Measurements from ENCODE around the gene LAMTOR4. TPM values are rescaled to one million over a fixed set of nuclear protein-coding genes. Genes with fewer than 3 reads are reported as not detected.

The LAMTOR4 gene
- polyA plus RNA-seq, 1 donor from 2014 or later, result 333 TPM

- no peak overlapping the region for H3K4me3 ChIP-seq (ENCODE audit: low read length)
- H3K9me2 ChIP-seq (ENCODE audit: insufficient read depth, low read length), result no peaks in the 10 kb centered on the region
- H3K27me3 ChIP-seq (ENCODE audit: insufficient read depth, low read depth, low read length), result no peaks in the 10 kb centered on the region
- no peak for TF ChIP-seq RAD21 (conservative IDR thresholded peaks at IDR 0.05)
- TF ChIP-seq TAF1 (IDR thresholded peaks at IDR 0.05; ENCODE audit: low read depth), result no peak
- TF ChIP-seq CTCF (IDR thresholded peaks at IDR 0.05; ENCODE audit: poor library complexity, severe bottlenecking), result no peak
- TF ChIP-seq MXI1 (conservative IDR thresholded peaks at IDR 0.05; ENCODE audit: poor library complexity, severe bottlenecking), result no peak
- no peak for TF ChIP-seq EP300 (conservative IDR thresholded peaks at IDR 0.05; ENCODE audit: poor library complexity, severe bottlenecking)
- TF ChIP-seq EZH2 (IDR thresholded peaks at IDR 0.05; ENCODE audit: borderline replicate concordance, insufficient read depth, low read length, poor library complexity, severe bottlenecking), result no peak
- no peak for TF ChIP-seq SMC3 (conservative IDR thresholded peaks at IDR 0.05; ENCODE audit: poor library complexity)
- no peak for TF ChIP-seq REST (IDR thresholded peaks at IDR 0.05; ENCODE audit: borderline replicate concordance)
- TF ChIP-seq POLR2AphosphoS5 (IDR thresholded peaks at IDR 0.05), result no peak
- no peak overlapping the region for H3K9ac ChIP-seq (ENCODE audit: low read length)
- no peak overlapping the region for H3K4me2 ChIP-seq (ENCODE audit: low read length)
- H2AFZ ChIP-seq (ENCODE audit: low read depth, low read length), result no peak overlapping the region
- H3K27ac ChIP-seq (ENCODE audit: low read length), result no peak overlapping the region
- no peaks in the 10 kb centered on the region for H3K79me2 ChIP-seq (replicated peaks; ENCODE audit: insufficient read depth, low read length)
- H4K20me1 ChIP-seq (ENCODE audit: insufficient read depth), result no peaks in the 10 kb centered on the region
- H3K9me3 ChIP-seq (ENCODE audit: low read length), result no peaks in the 10 kb centered on the region
- H3K36me3 ChIP-seq (ENCODE audit: insufficient read depth, low read length), result no peaks in the 10 kb centered on the region
- H3F3A ChIP-seq (ENCODE audit: insufficient read depth, low read length, poor library complexity, severe bottlenecking), result no peaks in the 10 kb centered on the region
These were observed 52.0 kb downstream of the LAMTOR4 start for GRCh38 chr7:100200693-100201092.

Other genes with a start within 250 kb of the LAMTOR4 start
- not detected in 2 replicates for gene TRIM4, start 229.4 kb upstream of the LAMTOR4 start, polyA plus RNA-seq
- gene GJC3, start 219.3 kb upstream of the LAMTOR4 start, polyA plus RNA-seq, result not detected in 2 replicates
- gene AZGP1, start 172.9 kb upstream of the LAMTOR4 start, polyA plus RNA-seq, result not detected in 2 replicates
- gene ZKSCAN1, start 133.3 kb upstream of the LAMTOR4 start, polyA plus RNA-seq, result 26.6 and 27.1 TPM in 2 replicates
- gene ZSCAN21, start 99.1 kb upstream of the LAMTOR4 start, polyA plus RNA-seq, result 26.0 and 27.6 TPM in 2 replicates
- 57.2 and 71.2 TPM in 2 replicates for gene ZNF3, start 67.2 kb upstream of the LAMTOR4 start, polyA plus RNA-seq
- gene COPS6, start 59.9 kb upstream of the LAMTOR4 start, polyA plus RNA-seq, result 57.1 and 89.2 TPM in 2 replicates
- gene MCM7, start 47.5 kb upstream of the LAMTOR4 start, polyA plus RNA-seq, result 118 and 146 TPM in 2 replicates
- gene AP4M1, start 47.3 kb upstream of the LAMTOR4 start, polyA plus RNA-seq, result 78.9 and 100 TPM in 2 replicates
- 23.4 and 40.3 TPM in 2 replicates for gene TAF6, start 29.6 kb upstream of the LAMTOR4 start, polyA plus RNA-seq
- gene CNPY4, start 29.3 kb upstream of the LAMTOR4 start, polyA plus RNA-seq, result 35.8 and 42.1 TPM in 2 replicates
- 6.4 and 10.1 TPM in 2 replicates for gene MBLAC1, start 22.0 kb upstream of the LAMTOR4 start, polyA plus RNA-seq
- gene TRAPPC14, start 9.8 kb downstream of the LAMTOR4 start, polyA plus RNA-seq, result 26.7 and 43.5 TPM in 2 replicates
- gene GAL3ST4, start 19.7 kb downstream of the LAMTOR4 start, polyA plus RNA-seq, result 47.0 and 58.7 TPM in 2 replicates
- gene GPC2, start 28.5 kb downstream of the LAMTOR4 start, polyA plus RNA-seq, result 506 and 594 TPM in 2 replicates
- 0.64 TPM in 1 of 2 replicates, not detected in the other for gene STAG3, start 29.0 kb downstream of the LAMTOR4 start, polyA plus RNA-seq
- 0.16 TPM in 1 of 2 replicates, not detected in the other for gene PVRIG, start 71.0 kb downstream of the LAMTOR4 start, polyA plus RNA-seq
- gene SPDYE3, start 158.8 kb downstream of the LAMTOR4 start, polyA plus RNA-seq, result not detected in 2 replicates
- gene PILRB, start 209.2 kb downstream of the LAMTOR4 start, polyA plus RNA-seq, result 222 and 274 TPM in 2 replicates
- gene PILRA, start 224.6 kb downstream of the LAMTOR4 start, polyA plus RNA-seq, result 23.7 and 29.2 TPM in 2 replicates

Measured in neural cell (in vitro differentiated cells).